Loucy (cell line): ENCODE results near the gene IL1R2.

ENCODE experiments used
- CTCF ChIP-seq: fragments of 200-600 bp; sonication (generic); conservative IDR thresholded peaks from 2 replicates; pipeline ENCODE4 v1.5.1; 2014; ENCODE audit warnings: mild to moderate bottlenecking, antibody characterized with exemption, low read length
- EZH2phosphoT487 ChIP-seq: fragments of 200-600 bp; IDR thresholded peaks from 2 replicates; pipeline ENCODE4 v1.6.1; 2018; ENCODE audit warnings: antibody characterized with exemption, mild to moderate bottlenecking, moderate library complexity, borderline replicate concordance

GRCh38 chr2:102018823-102019445 is 27.2 kb downstream of the IL1R2 start:
- no peak for TF ChIP-seq CTCF
- TF ChIP-seq EZH2phosphoT487, result no peak
